22Rv1 (cell line): ENCODE measurements around the gene HIVEP3.

Experiments
- H3K27ac ChIP-seq: fragments of 450-650 bp; 2 replicates; pipeline ENCODE4 v1.5.1; 2017
- ZFX ChIP-seq: fragments of 450-650 bp; IDR thresholded peaks from 2 replicates; pipeline ENCODE4 v1.6.1; 2017; ENCODE audit warnings: antibody characterized with exemption, borderline replicate concordance
- TF ChIP-seq, protein P1 (sequence below): fragments of 450-650 bp; IDR thresholded peaks from 2 replicates; pipeline ENCODE4 v1.5.1; 2017; ENCODE audit warnings: mild to moderate bottlenecking

HIVEP3 gene

DNA sequence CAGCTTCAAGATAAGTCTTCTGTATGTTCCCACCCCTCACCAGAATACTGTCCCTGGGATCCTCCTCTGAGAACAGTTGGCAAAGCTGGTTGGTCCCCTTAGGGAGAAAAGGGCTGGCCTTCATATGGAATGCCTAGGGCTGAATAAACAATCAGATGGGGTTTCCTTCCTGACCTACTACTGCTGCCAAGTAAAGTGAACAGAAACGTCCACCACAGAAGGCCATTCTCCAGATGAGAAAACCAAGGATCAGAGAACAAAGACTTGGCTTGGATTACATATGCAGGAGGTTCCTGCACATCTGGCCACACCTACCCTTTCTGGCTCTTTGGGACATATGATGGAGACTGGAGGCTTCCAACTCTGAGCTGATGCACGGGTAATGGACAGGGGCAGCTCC lies 194.5 kb downstream of the HIVEP3 start:
- TF ChIP-seq, protein P1, sequence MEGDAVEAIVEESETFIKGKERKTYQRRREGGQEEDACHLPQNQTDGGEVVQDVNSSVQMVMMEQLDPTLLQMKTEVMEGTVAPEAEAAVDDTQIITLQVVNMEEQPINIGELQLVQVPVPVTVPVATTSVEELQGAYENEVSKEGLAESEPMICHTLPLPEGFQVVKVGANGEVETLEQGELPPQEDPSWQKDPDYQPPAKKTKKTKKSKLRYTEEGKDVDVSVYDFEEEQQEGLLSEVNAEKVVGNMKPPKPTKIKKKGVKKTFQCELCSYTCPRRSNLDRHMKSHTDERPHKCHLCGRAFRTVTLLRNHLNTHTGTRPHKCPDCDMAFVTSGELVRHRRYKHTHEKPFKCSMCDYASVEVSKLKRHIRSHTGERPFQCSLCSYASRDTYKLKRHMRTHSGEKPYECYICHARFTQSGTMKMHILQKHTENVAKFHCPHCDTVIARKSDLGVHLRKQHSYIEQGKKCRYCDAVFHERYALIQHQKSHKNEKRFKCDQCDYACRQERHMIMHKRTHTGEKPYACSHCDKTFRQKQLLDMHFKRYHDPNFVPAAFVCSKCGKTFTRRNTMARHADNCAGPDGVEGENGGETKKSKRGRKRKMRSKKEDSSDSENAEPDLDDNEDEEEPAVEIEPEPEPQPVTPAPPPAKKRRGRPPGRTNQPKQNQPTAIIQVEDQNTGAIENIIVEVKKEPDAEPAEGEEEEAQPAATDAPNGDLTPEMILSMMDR: no peak
- no peak for TF ChIP-seq ZFX
- no peak overlapping the region for H3K27ac ChIP-seq

DNA sequence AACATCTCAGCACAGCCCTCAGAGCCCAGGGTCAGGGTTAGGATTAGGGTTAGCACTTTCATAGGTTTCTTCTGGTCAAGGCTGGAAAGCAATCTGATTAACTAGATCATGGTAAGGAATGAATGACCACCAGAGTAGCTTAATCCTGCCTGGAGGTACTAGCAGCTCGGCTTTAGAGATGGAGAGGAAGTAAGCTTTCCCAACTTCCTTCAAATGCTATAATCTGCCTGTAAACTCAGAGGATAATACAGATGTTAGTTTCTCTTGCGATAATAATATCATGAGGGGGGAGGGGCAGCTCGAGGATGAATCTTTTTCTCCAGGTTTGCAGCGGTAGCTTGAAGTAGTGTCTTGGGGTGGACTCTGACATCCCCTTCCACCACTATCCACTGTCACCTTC lies 194.9 kb downstream of the HIVEP3 start:
- no peak overlapping the region for H3K27ac ChIP-seq
- no peak for TF ChIP-seq ZFX
- TF ChIP-seq, protein P1: no peak

DNA sequence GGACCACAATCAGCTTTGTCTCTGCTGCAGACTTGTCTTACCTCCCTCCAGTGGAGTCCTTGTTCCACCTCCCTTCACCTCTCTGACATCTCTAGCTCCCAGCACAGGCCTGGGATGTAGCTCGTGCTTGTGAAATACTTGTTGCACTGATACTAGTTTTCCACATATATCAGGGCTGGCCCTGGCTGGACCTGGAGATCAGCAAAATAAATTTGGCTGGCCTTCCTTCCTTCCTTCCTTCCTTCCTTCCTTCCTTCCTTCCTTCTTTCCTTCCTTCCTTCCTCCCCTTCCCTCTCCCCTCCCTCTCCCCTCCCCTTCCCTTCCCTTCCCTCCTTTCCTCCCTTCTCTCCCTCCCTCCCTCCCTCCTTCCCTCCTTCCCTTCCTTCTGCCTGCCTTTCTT lies 196.5 kb downstream of the HIVEP3 start:
- TF ChIP-seq ZFX: no peak
- TF ChIP-seq, protein P1: no peak
- no peak overlapping the region for H3K27ac ChIP-seq

DNA sequence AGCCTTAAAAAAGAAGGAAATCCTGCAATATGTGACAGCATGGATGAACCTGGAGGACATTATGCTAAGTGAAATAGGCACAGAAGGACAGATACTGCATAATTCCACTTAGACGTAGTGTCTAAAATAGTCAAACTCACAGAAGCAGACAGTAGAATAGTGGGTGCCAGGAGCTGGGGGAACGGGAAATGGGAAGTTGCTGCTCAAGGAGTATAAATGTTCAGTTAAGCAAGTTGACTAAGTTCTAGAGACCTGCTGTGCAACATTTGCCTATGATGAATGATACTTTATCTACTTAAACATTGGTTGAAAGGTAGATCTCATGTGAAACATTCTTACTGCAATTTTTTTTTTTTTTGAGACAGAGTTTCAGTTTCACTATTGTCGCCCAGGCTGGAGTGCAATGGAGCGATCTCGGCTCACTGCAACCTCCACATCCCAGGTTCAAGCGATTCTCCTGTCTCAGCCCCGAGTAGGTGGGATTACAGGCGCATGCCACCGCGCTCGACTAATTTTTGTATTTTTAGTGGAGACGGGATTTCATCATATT lies 197.8 kb downstream of the HIVEP3 start:
- TF ChIP-seq, protein P1: no peak
- TF ChIP-seq ZFX: no peak
- no peak overlapping the region for H3K27ac ChIP-seq

DNA sequence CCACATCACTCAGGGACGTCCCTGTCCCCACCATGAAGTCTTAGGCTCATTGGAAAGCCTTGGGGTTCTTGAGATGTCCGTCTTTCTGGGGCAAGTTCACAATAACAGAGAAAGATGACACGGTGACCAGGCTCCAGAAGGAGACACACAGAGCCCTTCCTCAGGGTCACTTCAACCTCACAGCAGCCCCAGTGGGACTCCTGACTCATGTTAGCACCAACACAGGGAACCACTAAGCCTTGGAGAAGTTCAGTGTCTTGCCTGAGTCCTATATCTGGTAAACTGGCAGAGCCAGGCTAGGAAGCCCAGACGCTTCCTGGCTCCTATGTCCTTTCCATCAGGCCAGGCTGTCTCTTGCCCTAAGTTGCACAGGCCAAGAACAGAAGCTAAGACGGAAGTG lies 199.1 kb downstream of the HIVEP3 start:
- no peak overlapping the region for H3K27ac ChIP-seq
- no peak for TF ChIP-seq ZFX
- TF ChIP-seq, protein P1: no peak

DNA sequence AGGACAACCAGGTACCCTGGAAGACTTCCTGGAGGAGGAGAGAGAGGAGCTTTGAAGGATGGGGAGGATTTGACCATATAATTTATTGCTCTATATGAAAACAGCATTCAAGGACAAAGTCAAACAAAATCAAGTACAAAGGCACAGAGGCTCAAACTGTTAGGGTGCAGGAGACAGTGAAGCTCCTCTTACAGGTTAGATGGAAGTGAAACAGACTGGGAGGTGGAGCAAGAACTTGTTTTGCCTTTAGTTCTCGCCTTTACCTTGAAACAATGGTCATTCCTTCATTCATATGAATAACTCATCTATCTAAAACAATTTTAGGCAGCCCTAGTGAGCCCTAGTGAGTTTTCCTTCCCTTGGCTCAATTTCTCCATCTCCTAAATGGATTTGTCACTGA lies 199.6 kb downstream of the HIVEP3 start:
- H3K27ac ChIP-seq: no peak overlapping the region
- TF ChIP-seq, protein P1: no peak
- no peak for TF ChIP-seq ZFX

DNA sequence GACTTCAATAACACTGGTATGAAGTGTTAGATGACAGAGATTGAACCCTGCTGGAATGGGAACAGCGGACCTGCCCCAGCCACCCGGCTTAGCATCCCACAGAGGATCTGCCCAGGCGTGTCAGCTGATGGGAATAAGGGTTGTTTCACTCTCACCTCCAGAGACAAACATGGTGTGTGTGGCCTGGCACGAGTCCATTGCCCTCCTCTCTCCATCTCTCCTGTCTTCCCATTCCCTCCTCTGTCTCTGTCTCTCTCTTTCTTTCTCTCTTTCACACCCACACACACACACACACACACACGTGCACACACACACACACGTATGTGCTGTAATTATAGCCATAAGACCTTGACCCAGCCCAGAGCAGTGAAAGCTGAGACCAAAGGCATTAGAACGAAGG lies 200.2 kb downstream of the HIVEP3 start:
- TF ChIP-seq ZFX: no peak
- TF ChIP-seq, protein P1: no peak
- H3K27ac ChIP-seq: no peak overlapping the region
